22Rv1 (cell line): ENCODE results near the gene GABRR1.

ENCODE experiments used
- CTCF ChIP-seq: fragments of 450-650 bp; IDR thresholded peaks from 2 replicates; pipeline ENCODE4 v1.5.1; 2017; ENCODE audit warnings: mild to moderate bottlenecking
- ZFX ChIP-seq: fragments of 450-650 bp; IDR thresholded peaks from 2 replicates; pipeline ENCODE4 v1.6.1; 2017; ENCODE audit warnings: antibody characterized with exemption, borderline replicate concordance

- TF ChIP-seq CTCF, result no peak
- TF ChIP-seq ZFX, result no peak
These were observed 5.5 kb upstream of the GABRR1 start for GRCh38 chr6:89222712-89223039.
